Measurements from ENCODE around the gene TRAPPC2L.

Gene TRAPPC2L

DNA sequence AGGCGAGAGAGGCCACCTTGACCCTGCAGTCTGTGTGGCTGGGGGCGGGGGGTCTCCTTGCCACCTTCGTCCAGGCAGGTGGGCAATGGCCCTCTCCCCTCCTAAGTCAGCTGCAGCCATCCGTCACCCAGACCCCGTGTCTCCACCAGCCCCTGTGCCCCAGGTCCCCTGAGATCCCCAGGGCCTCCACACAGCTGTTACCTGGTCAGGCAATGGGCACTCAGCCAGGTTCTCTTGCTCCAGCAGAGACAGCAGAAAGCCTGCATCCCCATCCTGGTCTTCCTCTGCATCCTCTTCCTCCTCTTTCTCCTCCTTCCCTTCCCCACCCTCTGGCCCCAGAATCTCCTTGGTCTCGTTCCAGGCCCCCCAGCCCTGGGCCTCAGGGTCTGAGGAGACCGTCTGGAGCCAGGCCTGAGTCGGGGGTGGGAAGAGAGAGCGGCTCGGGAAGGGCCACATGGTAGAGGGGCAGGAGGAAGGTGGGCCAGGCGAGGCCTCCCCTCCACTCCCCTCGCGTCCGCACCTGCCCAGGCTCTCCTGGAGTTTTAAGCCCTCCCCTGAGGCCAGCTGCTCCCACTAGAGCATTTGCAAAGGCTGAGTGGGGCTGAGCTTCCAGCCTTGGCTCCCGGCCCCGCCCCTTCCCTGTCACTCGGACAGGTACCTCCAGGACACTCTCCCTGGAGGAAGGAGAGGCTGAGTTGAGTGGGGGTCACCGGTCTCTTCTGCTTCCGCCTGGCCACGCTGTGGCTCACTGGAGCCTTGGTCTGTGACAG, 9.4 kb downstream of the TRAPPC2L start, which contains the start of gene PABPN1L:
TSS of gene PABPN1L (minus strand) at position 510 of the 770 bp plus-strand sequence. CDS start at position 456, 54 bp downstream.
- no peaks in the 10 kb centered on the region for H3K9me3 ChIP-seq (ENCODE audit: insufficient read depth, low read depth, low read length)
- H3K27ac ChIP-seq (ENCODE audit: low read length), result no peak within 1 kb of the TSS
- H3K9ac ChIP-seq (ENCODE audit: low read depth, low read length), result no peak within 1 kb of the TSS
- no peak within 1 kb of the TSS for H3K4me3 ChIP-seq (ENCODE audit: low read length)
- H3K4me1 ChIP-seq (ENCODE audit: insufficient read depth, low read length), result no peaks in the 10 kb centered on the region
- H3K36me3 ChIP-seq (ENCODE audit: insufficient read depth, low read depth, low read length), result peaks cover 14% of the 10 kb centered on the region
- no peaks in the 10 kb centered on the region for H3K27me3 ChIP-seq (ENCODE audit: insufficient read depth, low read length)

DNA sequence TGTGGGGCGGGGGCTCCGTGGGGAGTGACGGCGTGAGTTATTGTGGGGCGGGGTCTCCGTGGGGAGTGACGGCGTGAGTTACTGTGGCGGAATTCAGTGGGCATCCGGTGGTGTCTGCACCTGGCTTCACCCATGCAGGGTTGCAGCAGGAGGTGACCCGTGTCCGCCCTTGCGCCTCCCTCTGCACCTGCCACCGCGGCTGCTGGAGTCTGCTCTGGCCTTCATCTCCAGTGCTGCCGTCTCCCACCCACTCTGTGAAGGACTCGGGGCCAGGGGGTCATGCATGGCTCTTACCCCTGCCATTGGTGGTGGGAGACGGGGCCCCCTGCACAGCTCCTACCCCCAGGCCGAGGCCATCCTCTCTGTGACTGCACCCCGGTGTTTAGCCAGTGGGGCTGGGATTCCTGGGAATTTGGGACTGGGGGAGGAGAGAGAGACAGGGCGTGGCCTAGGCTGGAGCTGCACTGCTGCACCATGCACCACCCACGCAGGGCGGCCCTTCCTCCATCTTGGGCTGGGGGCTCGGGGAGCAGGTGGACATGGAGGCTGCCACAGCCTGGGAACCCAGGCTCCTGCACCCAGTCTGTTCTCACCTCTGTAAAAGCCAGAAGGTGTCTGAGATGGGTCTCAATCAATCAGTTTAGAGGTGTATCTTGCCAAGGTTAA, 10.8 kb downstream of the TRAPPC2L start:
- no peaks in the 10 kb centered on the region for H3K9me3 ChIP-seq (ENCODE audit: insufficient read depth, low read depth, low read length)
- no peaks in the 10 kb centered on the region for H3K27me3 ChIP-seq (ENCODE audit: insufficient read depth, low read length)
- H3K36me3 ChIP-seq (ENCODE audit: insufficient read depth, low read depth, low read length), result peaks cover under 1% of the 10 kb centered on the region
- no peaks in the 10 kb centered on the region for H3K4me1 ChIP-seq (ENCODE audit: insufficient read depth, low read length)
- H3K4me3 ChIP-seq (ENCODE audit: low read length), result no peak overlapping the region
- H3K9ac ChIP-seq (ENCODE audit: low read depth, low read length), result no peak overlapping the region
- H3K27ac ChIP-seq (ENCODE audit: low read length), result no peak overlapping the region

DNA sequence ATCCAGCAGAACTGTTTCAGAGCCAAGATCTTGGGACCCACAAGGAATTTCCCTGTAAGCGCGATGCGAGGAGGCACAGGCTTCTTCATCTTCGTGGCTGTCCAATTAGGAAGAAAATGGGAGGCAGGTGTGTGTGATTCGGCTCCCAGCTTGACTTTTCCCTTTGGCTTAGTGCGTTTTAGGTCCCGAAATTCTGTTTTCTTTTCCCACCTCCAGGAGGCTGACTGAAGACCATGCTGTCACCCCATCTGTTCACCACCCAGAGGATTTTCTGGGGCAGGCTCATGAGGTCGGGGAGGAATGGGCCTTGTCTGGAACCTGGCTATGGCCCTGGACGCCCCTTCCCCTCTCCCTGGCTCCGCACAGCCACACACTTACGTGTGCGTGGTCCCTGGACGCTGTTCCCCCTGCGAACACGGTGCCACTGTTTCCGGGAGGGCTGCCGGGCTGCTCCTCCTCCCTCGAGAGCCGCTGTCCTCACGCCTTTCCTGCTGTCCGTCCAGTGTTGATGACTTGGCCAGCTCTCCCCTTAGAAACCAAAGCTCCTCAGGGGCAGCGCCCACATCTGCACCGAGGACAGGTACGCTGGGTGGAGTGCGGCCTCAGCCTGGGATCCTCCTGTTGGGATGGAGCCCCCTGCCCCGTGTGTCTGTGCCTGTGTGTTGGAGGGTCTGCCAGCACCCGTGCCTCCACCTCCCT, 12.2 kb downstream of the TRAPPC2L start:
- Histone ChIP-seq H3K9me3 (ENCODE audit: insufficient read depth, low read depth, low read length) (no peaks in the 10 kb centered on the region), H3K9ac (ENCODE audit: low read depth, low read length) (no peak overlapping the region), H3K4me1 (ENCODE audit: insufficient read depth, low read length) (no peaks in the 10 kb centered on the region), H3K27me3 (ENCODE audit: insufficient read depth, low read length) (no peaks in the 10 kb centered on the region), H3K27ac (ENCODE audit: low read length) (no peak overlapping the region), H3K4me3 (ENCODE audit: low read length) (no peak overlapping the region), H3K36me3 (ENCODE audit: insufficient read depth, low read depth, low read length) (no peaks in the 10 kb centered on the region)

DNA sequence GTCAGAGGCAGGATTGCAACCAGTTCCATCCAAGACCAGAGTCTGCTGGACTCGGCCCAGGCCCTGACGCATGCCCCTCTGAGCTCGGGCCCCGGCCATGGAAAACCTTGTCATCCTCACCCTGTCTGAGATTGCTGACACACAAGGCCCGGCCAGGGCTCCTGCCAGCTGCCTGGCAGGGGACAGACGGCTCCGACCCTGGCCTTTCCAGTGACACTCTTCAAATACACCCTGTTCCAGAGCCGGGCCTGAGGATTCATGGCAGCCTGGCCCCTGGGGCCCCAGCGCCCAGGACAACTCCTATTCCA, 12.7 kb downstream of the TRAPPC2L start:
- no peaks in the 10 kb centered on the region for H3K4me1 ChIP-seq (ENCODE audit: insufficient read depth, low read length)
- no peak overlapping the region for H3K27ac ChIP-seq (ENCODE audit: low read length)
- no peak overlapping the region for H3K9ac ChIP-seq (ENCODE audit: low read depth, low read length)
- no peaks in the 10 kb centered on the region for H3K27me3 ChIP-seq (ENCODE audit: insufficient read depth, low read length)
- no peak overlapping the region for H3K4me3 ChIP-seq (ENCODE audit: low read length)
- no peaks in the 10 kb centered on the region for H3K36me3 ChIP-seq (ENCODE audit: insufficient read depth, low read depth, low read length)
- H3K9me3 ChIP-seq (ENCODE audit: insufficient read depth, low read depth, low read length), result no peaks in the 10 kb centered on the region

DNA sequence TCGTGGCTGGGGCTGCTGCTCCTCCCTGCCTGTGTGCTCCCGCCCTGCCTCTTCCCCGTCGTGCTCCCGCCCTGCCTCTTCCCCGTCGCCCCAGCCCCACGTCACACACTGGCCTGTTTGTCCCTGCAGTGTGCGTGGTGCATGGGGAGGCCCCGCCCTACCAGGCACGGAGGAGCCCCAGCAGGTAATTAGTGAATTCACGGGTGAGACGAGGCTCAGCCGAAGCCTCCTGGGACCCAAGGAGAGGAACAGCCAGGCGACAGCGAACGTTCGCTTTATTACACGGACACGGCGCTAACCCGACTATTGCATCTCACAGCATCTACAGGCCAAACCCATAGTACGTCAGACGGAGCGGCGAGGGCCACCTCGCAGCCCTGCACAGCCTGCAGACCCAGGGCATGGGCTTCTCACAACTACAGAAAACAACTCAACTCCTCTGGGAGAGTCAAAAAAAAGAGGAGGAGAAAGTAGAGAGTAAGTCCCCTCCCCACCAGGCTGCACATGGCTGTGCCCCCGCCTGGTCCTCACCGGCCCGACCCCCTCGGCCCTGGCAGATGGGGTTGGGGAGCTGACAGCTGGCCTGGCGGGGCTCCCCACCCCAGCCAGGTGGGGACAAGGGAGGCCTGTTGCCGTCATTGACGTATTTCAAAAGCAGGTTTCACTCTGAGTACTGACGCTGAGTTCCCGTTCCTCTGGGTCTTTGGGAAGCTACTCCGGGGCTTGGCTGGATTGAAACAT, 13.9 kb downstream of the TRAPPC2L start:
- no peak overlapping the region for H3K27ac ChIP-seq (ENCODE audit: low read length)
- H3K9ac ChIP-seq (ENCODE audit: low read depth, low read length), result no peak overlapping the region
- H3K9me3 ChIP-seq (ENCODE audit: insufficient read depth, low read depth, low read length), result no peaks in the 10 kb centered on the region
- H3K4me1 ChIP-seq (ENCODE audit: insufficient read depth, low read length), result no peaks in the 10 kb centered on the region
- H3K36me3 ChIP-seq (ENCODE audit: insufficient read depth, low read depth, low read length), result no peaks in the 10 kb centered on the region
- no peaks in the 10 kb centered on the region for H3K27me3 ChIP-seq (ENCODE audit: insufficient read depth, low read length)
- no peak overlapping the region for H3K4me3 ChIP-seq (ENCODE audit: low read length)

DNA sequence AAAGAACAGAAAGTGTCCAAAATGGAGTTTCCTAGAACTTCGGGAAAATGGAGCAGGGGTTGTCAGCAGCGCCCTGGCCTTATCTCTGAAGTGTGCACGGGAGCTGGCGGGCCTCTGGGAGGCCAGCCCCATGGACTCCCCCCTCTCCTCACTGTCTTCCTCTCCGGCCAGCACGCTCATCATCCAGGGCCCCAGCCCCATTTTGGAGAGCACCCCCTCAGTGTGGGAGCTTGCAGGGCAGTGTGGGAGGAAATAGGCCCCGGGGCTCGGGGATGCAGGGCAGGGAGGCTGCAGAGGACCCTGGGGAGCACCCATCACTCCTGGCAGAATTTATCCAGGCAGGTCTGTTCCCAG, 14.4 kb downstream of the TRAPPC2L start:
- Histone ChIP-seq H3K27me3 (ENCODE audit: insufficient read depth, low read length) (no peaks in the 10 kb centered on the region), H3K4me1 (ENCODE audit: insufficient read depth, low read length) (no peaks in the 10 kb centered on the region), H3K9me3 (ENCODE audit: insufficient read depth, low read depth, low read length) (no peaks in the 10 kb centered on the region), H3K9ac (ENCODE audit: low read depth, low read length) (no peak overlapping the region; the same call in 1 of the 2 replicates), H3K36me3 (ENCODE audit: insufficient read depth, low read depth, low read length) (no peaks in the 10 kb centered on the region), H3K27ac (ENCODE audit: low read length) (no peak overlapping the region), H3K4me3 (ENCODE audit: low read length) (no peak overlapping the region)

DNA sequence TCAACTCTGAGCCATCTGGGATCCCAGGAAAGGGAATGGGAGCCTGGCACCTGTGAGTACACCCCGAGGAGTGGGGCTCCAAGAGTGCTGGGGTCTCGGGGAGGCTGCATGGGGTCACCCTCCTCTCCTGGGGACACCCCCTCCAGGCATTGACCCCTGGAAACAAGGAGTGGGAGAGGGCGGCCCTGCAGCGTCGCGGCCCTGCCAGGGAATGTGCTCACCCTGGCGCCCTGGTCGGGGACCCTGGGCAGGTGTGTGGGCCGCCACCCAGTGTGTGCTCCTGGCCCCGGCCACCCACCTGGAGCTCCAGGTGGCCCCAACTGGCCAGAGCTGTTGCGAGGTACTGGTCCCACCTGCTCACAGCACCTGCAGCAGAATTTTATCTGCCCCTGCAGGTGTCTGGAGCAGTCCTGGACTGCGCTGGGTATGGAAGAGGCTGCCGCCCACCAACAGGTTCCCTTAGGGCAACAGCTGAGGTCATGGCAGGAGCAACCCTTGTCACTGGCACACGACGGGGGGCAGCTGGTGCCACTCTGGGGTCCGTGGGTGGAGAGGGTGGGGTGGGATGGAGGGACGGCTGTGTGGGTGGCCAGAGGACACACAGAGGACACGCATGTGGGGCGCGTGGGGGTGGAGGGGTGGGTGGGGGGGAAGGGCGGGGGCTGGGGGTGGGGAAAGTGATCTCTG, 14.9 kb downstream of the TRAPPC2L start:
- H3K4me1 ChIP-seq (ENCODE audit: insufficient read depth, low read length), result no peaks in the 10 kb centered on the region
- no peak overlapping the region for H3K27ac ChIP-seq (ENCODE audit: low read length)
- no peaks in the 10 kb centered on the region for H3K27me3 ChIP-seq (ENCODE audit: insufficient read depth, low read length)
- no peaks in the 10 kb centered on the region for H3K9me3 ChIP-seq (ENCODE audit: insufficient read depth, low read depth, low read length)
- no peak overlapping the region for H3K4me3 ChIP-seq (ENCODE audit: low read length)
- no peak overlapping the region for H3K9ac ChIP-seq (ENCODE audit: low read depth, low read length)
- no peaks in the 10 kb centered on the region for H3K36me3 ChIP-seq (ENCODE audit: insufficient read depth, low read depth, low read length)

DNA sequence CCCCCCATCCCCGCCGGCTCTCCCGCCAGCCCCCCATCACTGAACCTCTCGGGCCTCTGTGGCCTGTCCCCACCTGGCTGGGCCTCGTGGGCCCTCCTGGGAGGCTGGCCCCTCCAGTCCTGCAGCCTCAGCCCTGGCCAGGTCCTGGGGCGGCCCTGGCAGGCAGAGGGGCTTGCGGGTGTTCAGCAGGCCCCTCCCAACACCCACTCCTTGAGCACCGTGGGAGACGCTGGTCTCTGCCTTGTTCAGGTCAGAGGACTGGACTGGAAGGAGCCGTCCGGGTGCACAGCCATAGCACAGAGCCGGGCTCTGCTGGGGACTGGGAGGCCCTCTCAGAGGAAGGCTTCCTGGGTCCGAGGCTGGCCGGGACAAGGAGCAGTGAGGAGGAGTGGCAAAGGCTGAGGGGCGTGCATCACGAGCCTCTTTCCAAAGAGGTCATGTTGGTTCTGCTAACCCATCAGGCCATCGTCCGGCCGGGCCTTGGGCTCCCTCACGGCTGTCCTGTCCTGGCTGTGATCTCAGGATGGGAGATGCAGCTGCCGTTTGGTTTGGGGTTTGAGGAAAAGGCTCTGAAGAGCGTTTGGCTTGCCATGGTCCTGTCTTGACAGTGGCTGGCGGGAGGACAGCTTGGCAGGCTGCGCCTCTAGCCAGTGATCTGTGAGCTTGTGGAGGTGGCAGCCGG, 15.9 kb downstream of the TRAPPC2L start:
- Histone ChIP-seq H3K9me3 (ENCODE audit: insufficient read depth, low read depth, low read length) (no peaks in the 10 kb centered on the region), H3K9ac (ENCODE audit: low read depth, low read length) (no peak overlapping the region), H3K4me1 (ENCODE audit: insufficient read depth, low read length) (no peaks in the 10 kb centered on the region), H3K4me3 (ENCODE audit: low read length) (no peak overlapping the region), H3K27me3 (ENCODE audit: insufficient read depth, low read length) (no peaks in the 10 kb centered on the region), H3K36me3 (ENCODE audit: insufficient read depth, low read depth, low read length) (no peaks in the 10 kb centered on the region), H3K27ac (ENCODE audit: low read length) (no peak overlapping the region)

DNA sequence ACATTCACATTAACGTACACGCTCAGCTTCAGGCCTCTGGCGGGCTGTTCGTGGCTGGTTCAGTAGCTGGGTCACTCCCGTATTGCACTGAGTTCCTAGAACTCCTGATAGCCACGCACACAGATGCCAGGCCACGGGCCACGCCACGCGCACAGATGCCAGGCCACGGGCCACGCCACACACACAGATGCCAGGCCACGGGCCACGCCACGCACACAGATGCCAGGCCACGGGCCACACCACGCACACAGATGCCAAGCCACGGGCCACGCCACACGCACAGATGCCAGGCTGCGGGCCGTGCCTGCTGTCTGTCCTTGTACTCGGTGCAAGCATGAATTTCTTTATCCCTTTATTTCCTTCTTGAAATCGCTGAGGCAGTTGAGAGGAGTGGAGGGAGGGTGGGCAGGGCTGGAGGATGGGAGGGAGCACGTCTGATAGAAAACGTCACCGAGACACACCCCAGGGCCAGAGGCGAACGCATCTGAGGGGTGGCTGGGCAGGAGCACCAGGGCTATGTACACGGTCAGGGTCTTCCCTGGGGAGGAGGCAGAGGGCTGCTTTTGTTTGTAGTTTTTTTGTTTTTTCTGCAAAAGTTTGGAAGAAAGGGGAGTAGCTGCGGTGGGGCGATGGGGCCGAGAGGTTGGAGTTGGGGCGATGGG, 18.1 kb downstream of the TRAPPC2L start:
- H3K36me3 ChIP-seq (ENCODE audit: insufficient read depth, low read depth, low read length), result no peaks in the 10 kb centered on the region
- no peak overlapping the region for H3K4me3 ChIP-seq (ENCODE audit: low read length)
- H3K9me3 ChIP-seq (ENCODE audit: insufficient read depth, low read depth, low read length), result no peaks in the 10 kb centered on the region
- no peak overlapping the region for H3K27ac ChIP-seq (ENCODE audit: low read length)
- no peaks in the 10 kb centered on the region for H3K4me1 ChIP-seq (ENCODE audit: insufficient read depth, low read length)
- H3K27me3 ChIP-seq (ENCODE audit: insufficient read depth, low read length), result no peaks in the 10 kb centered on the region
- no peak overlapping the region for H3K9ac ChIP-seq (ENCODE audit: low read depth, low read length)

DNA sequence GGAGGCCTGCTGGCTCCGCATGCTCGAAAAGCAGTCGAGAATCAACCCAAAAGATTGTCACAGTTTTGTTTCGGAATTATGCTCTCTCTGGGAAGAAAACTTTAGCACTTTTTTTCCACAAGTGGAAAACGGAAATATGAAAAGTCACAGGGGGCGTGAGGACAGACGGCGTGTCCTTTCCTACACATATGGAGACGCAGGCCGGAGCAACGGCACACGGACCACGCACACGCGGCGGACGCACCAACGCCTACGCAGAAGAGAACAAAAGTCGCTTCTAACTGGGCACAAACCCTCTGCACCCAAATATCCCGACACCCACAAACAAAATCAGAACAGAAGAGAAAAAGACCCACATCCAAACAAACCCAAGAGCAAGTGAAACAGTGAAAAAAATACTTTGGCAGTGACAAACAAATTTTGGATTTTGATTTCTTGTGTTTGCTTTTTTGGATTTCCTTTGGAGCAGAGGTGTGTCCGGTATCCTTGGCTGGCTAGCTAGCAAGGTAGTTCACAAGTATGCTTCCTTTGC, 18.8 kb downstream of the TRAPPC2L start:
- H3K36me3 ChIP-seq (ENCODE audit: insufficient read depth, low read depth, low read length), result no peaks in the 10 kb centered on the region
- peaks cover 5% of the 10 kb centered on the region; the same call in 1 of the 2 replicates for H3K27me3 ChIP-seq (ENCODE audit: insufficient read depth, low read length)
- no peak overlapping the region for H3K4me3 ChIP-seq (ENCODE audit: low read length)
- no peaks in the 10 kb centered on the region for H3K4me1 ChIP-seq (ENCODE audit: insufficient read depth, low read length)
- no peak overlapping the region for H3K9ac ChIP-seq (ENCODE audit: low read depth, low read length)
- H3K27ac ChIP-seq (ENCODE audit: low read length), result no peak overlapping the region
- H3K9me3 ChIP-seq (ENCODE audit: insufficient read depth, low read depth, low read length), result no peaks in the 10 kb centered on the region

All from iPS-20b (cell line).